T-helper 2 cell treated with Interferon-gamma antibody and Interleukin-4, amounts not matched to agents 5 μg/mL and 100 μg/mL, for 36 hours (primary cell): ENCODE measurements around the gene TGFB1I1.
"Not testable (repeated sequence)": the region's sequence is repeated elsewhere in the genome, so short reads cannot be mapped to it uniquely, and the experiment has no call there.

Experiments used
- DNase-seq: peaks from one replicate; pipeline ENCODE4 v3.0.0; 2021; ENCODE audit warnings: low spot score
- H3K27ac Mint-ChIP-seq: one replicate; pipeline ENCODE4 v1.8.0; 2021; ENCODE audit warnings: mild to moderate bottlenecking, mixed read lengths
- H3K27me3 Mint-ChIP-seq: one replicate; pipeline ENCODE4 v1.8.0; 2021; ENCODE audit warnings: low read depth, mixed read lengths
- H3K36me3 Mint-ChIP-seq: one replicate; pipeline ENCODE4 v1.8.0; 2021; ENCODE audit warnings: low read depth, mixed read lengths
- H3K4me1 Mint-ChIP-seq: one replicate; pipeline ENCODE4 v1.8.0; 2021; ENCODE audit warnings: low read depth, mixed read lengths
- H3K4me3 Mint-ChIP-seq: one replicate; pipeline ENCODE4 v1.8.0; 2022; ENCODE audit warnings: mild to moderate bottlenecking, moderate library complexity, mixed read lengths
- H3K9me3 Mint-ChIP-seq: one replicate; pipeline ENCODE4 v1.8.0; 2021; ENCODE audit warnings: mixed read lengths

The TGFB1I1 gene

DNA sequence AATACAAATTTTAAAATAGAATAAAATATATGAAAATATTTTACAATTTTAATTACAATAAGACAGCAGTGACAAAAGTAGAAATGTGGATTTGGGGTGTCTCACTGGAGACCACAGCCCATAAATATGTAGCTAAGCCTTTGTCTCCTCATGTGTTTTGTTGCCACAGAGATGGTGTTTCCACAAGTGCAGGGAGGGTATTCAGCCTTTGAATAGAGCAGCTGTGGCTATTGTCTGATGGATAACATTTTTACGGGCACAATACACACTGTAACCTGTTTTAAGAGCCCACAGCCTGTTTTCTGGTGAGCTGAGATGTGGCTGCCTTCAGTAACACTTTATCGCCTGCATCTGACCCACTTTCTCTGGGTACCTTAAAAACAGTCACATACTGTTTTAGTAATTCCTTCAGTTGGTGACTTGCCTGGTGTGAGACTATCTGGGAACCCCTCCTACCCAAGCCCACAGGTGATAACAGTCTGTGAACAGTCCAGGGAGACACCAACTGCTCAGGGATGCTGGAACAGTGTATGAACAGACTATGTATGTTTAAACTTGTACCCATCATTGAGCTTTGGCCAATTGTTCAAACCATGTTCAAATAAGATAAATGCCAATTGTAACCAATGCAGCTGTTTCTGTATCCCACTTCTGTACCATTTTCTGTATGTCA, 47.9 kb downstream of the TGFB1I1 start:
- Mint-ChIP-seq H3K4me1 (no peaks in the 10 kb centered on the region), H3K4me3 (no peak overlapping the region), H3K36me3 (no peaks in the 10 kb centered on the region), H3K27me3 (peaks cover 6% of the 10 kb centered on the region), H3K27ac (no peak overlapping the region), H3K9me3 (no peaks in the 10 kb centered on the region)
- no peak for DNase-seq

- H3K27ac Mint-ChIP-seq: no peak overlapping the region
- no peaks in the 10 kb centered on the region for H3K4me1 Mint-ChIP-seq
- H3K4me3 Mint-ChIP-seq: no peak overlapping the region
- DNase-seq: no peak
- no peaks in the 10 kb centered on the region for H3K9me3 Mint-ChIP-seq
- peaks cover 2% of the 10 kb centered on the region for H3K27me3 Mint-ChIP-seq
- H3K36me3 Mint-ChIP-seq: no peaks in the 10 kb centered on the region
Measured at GRCh38 chr16:31521368-31521767, 49.4 kb downstream of the TGFB1I1 start.

DNA sequence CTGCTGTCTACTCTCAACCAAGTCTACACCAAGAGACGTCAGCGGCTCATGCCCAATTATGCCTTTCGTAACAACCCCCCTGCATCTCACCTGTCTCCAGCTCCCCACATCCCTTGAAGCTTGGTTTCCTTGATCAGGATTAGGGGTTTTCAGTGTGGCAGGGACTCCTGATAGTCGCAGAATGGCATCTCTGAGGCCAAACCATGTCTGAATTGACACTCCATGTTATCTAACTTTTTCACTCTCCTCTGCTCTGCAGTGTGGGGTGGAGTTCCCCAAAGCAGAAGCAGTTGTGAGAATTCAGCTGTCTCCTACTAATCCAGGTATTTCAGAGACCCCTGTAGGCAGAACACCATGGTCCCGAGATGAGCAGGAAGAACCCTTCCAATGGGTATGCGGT, 50.1 kb downstream of the TGFB1I1 start:
- no peaks in the 10 kb centered on the region for H3K4me1 Mint-ChIP-seq
- H3K9me3 Mint-ChIP-seq: no peaks in the 10 kb centered on the region
- no peaks in the 10 kb centered on the region for H3K36me3 Mint-ChIP-seq
- H3K27me3 Mint-ChIP-seq: no peaks in the 10 kb centered on the region
- DNase-seq: no peak
- H3K27ac Mint-ChIP-seq: no peak overlapping the region
- H3K4me3 Mint-ChIP-seq: no peak overlapping the region

GRCh38 chr16:31523768-31524167, 51.8 kb downstream of the TGFB1I1 start:
- H3K4me3 Mint-ChIP-seq, H3K36me3 Mint-ChIP-seq, H3K4me1 Mint-ChIP-seq, H3K27ac Mint-ChIP-seq, H3K9me3 Mint-ChIP-seq, DNase-seq: not testable (repeated sequence)
- peaks cover 11% of the 10 kb centered on the region for H3K27me3 Mint-ChIP-seq

GRCh38 chr16:31525113-31525512, 53.2 kb downstream of the TGFB1I1 start:
- H3K27me3 Mint-ChIP-seq: peaks cover 22% of the 10 kb centered on the region
- DNase-seq: no peak
- no peak overlapping the region for H3K4me3 Mint-ChIP-seq
- H3K27ac Mint-ChIP-seq: no peak overlapping the region
- H3K9me3 Mint-ChIP-seq: no peaks in the 10 kb centered on the region
- no peaks in the 10 kb centered on the region for H3K4me1 Mint-ChIP-seq
- H3K36me3 Mint-ChIP-seq: no peaks in the 10 kb centered on the region
